Esophagus mucosa (tissue), 1 donor: Measurements from ENCODE around the gene NELFCD. TPM values are rescaled to one million over a fixed set of nuclear protein-coding genes. Genes with fewer than 3 reads are reported as not detected.
"Not testable (repeated sequence)": the region's sequence is repeated elsewhere in the genome, so short reads cannot be mapped to it uniquely, and the experiment has no call there.

Experiments used
- ATAC-seq: fragments of 200-7000 bp; cut with Tn5 transposase; one replicate; pipeline ENCODE4 v1.9.1; 2020
- total RNA-seq: library from RNA; stranded (reverse); gene quantifications from one replicate; pipeline ENCODE4 v1.2.4, GENCODE V29; 2023
- donor health status: DM: yes; HTN: yes; CAD: no.

NELFCD gene
- total RNA-seq, 1 donor from 2014 or later: 35.8 TPM

DNA sequence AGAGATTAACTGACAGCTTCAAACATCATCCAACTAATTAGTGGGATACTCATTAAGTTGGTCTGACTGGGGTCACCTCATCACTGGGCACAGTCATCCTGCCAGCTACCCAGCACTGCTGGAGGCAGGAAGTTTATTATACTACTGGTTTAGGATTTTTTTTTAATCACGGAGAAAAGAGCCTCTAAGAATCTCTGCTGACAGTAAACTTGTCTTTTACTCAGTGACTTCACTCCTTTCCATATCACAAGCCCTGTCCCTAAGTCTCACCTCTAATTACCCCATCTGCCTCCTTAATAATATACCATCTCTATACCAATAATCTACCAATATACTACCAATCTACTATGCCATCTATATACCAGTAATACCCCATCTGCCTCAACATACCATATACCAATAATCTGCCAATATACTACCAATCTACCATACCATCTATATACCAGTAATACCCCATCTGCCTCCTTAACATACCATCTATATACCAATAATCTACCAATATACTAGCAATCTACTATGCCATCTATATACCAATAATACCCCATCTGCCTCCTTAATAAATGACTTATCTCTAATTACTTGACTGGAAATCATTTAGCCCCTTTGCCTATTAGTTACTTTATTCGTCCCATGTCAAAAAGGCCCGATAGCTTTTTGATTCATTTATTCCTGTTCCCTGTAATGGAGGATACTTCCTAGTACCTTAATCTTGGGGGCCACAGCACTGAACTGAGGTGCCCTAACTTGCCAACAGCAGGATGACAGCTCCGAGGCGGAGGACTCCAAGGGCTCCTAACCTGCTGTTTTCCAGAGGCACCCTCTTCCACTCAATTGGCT lies 46.1 kb downstream of the NELFCD start:
- no peak for ATAC-seq

DNA sequence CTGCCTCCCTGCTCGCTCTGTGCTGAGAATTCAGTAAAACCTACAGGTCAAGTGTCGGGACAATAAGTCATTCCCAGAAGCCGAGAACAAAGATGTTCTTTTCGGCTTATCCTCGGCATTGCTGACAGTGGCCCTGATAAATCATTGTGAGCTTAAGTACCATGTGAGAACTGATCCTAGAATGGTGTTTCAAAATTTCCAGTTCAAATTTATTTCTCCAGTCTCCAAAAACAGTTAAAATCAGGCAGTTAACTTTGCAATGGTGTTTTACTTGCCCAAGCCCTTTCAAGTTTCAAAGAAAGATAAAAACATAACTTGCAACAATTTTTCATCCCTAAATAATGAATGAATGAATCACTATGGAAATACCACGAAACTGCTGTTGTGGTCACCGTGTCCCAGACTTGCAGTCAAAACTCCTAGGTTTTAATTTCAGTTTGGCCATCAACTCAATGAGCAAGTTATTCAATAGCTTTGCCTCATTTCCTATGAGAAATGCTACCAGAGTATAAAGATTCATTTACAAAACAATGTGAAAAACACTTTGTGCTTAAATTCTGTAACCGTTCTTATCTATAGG lies 46.8 kb downstream of the NELFCD start:
- no peak for ATAC-seq

DNA sequence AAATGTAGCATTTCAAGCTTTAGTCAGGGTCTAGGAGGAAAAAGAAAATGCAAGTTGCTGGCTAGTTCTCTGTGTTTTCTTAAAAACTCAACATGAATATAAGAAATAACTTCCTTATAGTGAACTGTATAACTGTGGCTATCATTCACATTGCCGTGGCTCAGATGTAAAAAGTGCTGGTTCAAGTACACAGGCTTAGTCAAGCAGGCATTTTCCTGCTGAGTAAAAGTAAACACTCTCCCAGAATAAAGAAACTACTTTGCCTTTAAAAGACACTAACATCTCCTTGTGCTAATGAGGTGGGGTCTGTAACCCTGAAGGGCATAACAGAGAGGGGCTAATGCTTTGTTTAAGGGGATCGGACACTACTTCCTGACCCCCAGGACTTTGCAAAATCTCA lies 47.8 kb downstream of the NELFCD start:
- no peak for ATAC-seq

GRCh38 chr20:59030911-59031563 lies 50.0 kb downstream of the NELFCD start:
- peak; percentile 12 for ATAC-seq

DNA sequence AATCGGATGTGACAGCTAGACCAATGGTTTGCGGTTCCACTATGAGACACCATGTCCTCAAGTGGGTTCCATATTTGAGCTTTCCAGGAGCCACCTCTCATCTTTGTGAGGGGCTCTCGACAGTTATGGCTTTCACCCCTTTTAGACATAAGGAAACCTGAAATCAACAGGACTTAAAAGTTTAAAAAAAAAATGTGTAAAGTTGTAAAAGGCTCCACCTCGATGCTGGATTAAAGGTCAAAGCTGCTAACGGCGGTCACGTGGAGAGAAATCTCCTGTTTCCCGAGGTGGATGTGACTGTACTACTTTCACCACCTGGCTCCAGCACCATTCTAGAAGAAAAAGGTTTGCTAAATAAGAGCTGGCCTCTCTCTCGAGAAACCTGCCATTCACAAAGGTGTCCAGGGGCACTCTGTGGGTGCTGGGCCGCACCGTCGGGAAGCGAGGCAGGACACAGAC lies 50.5 kb downstream of the NELFCD start:
- ATAC-seq: no peak

- peak; percentile 100 for ATAC-seq
Observed at GRCh38 chr20:59032023-59032712, 51.1 kb downstream of the NELFCD start, which contains the start of gene ATP5F1E. TSS of gene ATP5F1E (minus strand) at chr20:59032335. CDS start at chr20:59032251, 84 bp downstream.

- no peak for ATAC-seq
Observed at GRCh38 chr20:59032713-59033059, 51.6 kb downstream of the NELFCD start.

- ATAC-seq: no peak
Observed at GRCh38 chr20:59033093-59033492, 52.0 kb downstream of the NELFCD start.

- ATAC-seq: no peak
Observed at GRCh38 chr20:59033616-59034165, 52.6 kb downstream of the NELFCD start.

- no peak for ATAC-seq
Observed at GRCh38 chr20:59035381-59035780, 54.3 kb downstream of the NELFCD start.

DNA sequence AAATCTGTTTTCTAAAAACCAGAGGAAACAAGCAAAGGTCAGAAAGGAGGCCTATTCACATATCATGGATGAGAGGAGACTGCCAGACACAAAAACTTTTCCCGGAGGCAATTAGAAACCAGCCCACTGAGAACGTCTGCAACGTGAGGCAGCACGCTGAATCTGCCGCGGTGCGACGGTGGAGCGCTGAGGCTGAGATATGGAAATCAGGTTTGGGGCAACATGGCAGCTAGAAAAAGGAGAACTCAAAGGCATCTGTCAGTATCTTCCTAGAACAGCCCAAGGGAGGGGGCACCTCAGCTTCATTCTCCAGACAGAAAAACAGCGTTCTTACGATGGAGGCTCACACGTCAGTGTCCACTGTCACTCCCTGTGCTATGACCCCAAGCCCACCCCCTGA lies 56.3 kb downstream of the NELFCD start:
- no peak for ATAC-seq

DNA sequence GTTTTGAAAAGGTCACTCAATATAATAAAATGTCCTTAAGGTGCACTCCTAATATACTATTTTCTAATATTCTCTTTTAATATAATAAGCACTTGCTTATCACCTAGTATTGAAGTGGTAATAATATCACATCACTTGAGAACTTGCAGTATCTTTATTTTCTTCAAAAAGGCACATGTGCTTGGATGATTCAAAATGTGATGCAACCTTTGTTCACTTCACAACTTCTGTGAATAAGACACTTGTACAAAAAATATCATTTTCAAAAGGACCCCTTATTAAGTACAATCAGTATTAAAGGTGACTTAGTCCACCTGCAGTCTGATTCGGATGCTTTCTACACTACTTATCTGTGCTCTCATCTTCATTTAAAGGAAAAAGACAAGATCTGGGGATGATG lies 58.2 kb downstream of the NELFCD start:
- no peak for ATAC-seq

DNA sequence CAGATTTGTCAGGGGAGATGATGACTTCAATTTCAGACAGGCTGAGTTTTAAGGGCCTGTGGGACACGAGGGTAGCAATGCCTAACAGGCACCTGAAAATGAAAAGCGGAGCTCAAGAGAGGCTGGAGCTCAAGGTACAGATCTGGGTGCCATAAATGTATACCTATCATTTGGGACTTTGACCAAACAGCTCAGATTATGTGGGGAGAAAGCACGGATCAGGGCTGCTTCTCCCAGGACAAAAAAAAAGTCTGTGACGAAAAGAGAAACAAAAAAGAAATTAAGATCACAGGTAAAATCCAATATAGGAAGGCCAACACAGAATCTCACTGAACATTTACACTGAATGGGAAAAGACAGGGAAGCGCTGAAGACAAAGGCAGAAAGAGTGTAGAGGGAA lies 59.6 kb downstream of the NELFCD start:
- ATAC-seq: no peak

DNA sequence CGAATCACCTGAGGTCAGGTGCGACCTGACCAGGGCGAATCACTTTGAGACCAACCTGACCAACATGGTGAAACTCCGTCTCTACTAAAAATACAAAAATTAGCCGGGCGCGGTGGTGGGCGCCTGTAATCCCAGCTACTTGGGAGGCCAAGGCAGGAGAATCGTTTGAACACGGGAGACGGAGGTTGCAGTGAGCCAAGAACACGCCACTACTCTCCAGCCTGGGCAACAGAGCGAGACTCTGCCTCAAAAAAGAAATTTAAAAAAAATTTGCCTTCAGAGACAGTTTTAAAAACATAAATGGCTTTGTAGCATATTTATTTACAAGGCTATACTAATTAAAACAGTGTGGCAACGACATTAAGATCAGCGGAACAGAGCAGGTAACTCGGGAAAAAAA lies 60.4 kb downstream of the NELFCD start:
- ATAC-seq: not testable (repeated sequence)

GRCh38 chr20:59042151-59042795 lies 61.2 kb downstream of the NELFCD start, which contains the start of gene PRELID3B:
TSS of gene PRELID3B (minus strand) at chr20:59042786. CDS start at chr20:59042730, 56 bp downstream.
- ATAC-seq: peak; percentile 26

GRCh38 chr20:59042796-59043631 lies 62.0 kb downstream of the NELFCD start:
- peak; percentile 98 for ATAC-seq

DNA sequence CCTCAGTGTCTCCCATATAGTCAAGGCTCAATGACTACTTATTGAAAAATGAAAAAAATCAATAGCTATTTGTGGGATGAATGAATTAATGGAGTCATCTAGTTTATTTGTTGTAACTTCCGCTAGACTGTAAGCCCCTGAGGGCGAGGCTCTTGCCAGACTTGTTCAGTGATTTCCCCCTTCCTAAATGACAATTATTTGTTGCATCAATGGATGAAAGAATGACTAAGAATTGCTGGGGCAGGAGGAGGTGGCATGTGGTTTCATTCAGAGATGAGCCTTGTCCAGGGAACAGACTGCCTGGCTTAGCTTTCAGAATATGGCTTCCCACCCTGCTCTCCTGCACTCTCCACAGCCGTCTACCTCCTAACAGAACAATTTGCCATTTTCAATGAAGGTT lies 62.6 kb downstream of the NELFCD start:
- peak; percentile 22 for ATAC-seq

- ATAC-seq: no peak
Observed at GRCh38 chr20:59044295-59044694, 63.2 kb downstream of the NELFCD start.
